Smooth muscle cell (in vitro differentiated cells): ENCODE measurements around the gene SH2D2A. TPM values are rescaled to one million over a fixed set of nuclear protein-coding genes. Genes with fewer than 3 reads are reported as not detected.

Experiments used
- DNase-seq: peaks from one replicate; lab custom pipeline; 2025; ENCODE audit not compliant: unreplicated experiment; lab: John Stamatoyannopoulos, UW
- H2AFZ ChIP-seq: fragments of 200-600 bp; sonication (generic); 2 replicates; pipeline ENCODE4 v1.6.0; 2016; ENCODE audit warnings: antibody characterized with exemption, low read depth, mild to moderate bottlenecking
- H3F3A ChIP-seq: fragments of 200-600 bp; sonication (generic); 2 replicates; pipeline ENCODE4 v1.6.0; 2017; ENCODE audit warnings: antibody characterized with exemption, low read depth
- H3K27ac ChIP-seq: fragments of 200-600 bp; sonication (generic); 2 replicates; pipeline ENCODE4 v1.5.1; 2016; ENCODE audit warnings: low read depth, mild to moderate bottlenecking
- H3K27me3 ChIP-seq: fragments of 200-600 bp; sonication (generic); 2 replicates; pipeline ENCODE4 v1.6.1; 2016; ENCODE audit warnings: low read depth, mild to moderate bottlenecking
- H3K36me3 ChIP-seq: fragments of 200-600 bp; sonication (generic); 2 replicates; pipeline ENCODE4 v1.5.1; 2016; ENCODE audit warnings: low read depth
- H3K4me1 ChIP-seq: fragments of 200-600 bp; sonication (generic); 2 replicates; pipeline ENCODE4 v1.5.1; 2016; ENCODE audit warnings: low read depth
- H3K4me2 ChIP-seq: fragments of 200-600 bp; sonication (generic); 2 replicates; pipeline ENCODE4 v1.6.0; 2016; ENCODE audit warnings: mild to moderate bottlenecking
- H3K4me3 ChIP-seq: fragments of 200-600 bp; sonication (generic); 2 replicates; pipeline ENCODE4 v1.5.1; 2016; ENCODE audit warnings: mild to moderate bottlenecking
- H3K79me2 ChIP-seq: fragments of 200-600 bp; sonication (generic); 2 replicates; pipeline ENCODE4 v1.6.0; 2016; ENCODE audit warnings: low read depth, mild to moderate bottlenecking
- H3K9ac ChIP-seq: fragments of 200-600 bp; sonication (generic); 2 replicates; pipeline ENCODE4 v1.6.0; 2016; ENCODE audit warnings: low read depth
- H3K9me3 ChIP-seq: fragments of 200-600 bp; sonication (generic); replicated peaks from 2 replicates; pipeline ENCODE4 v1.5.1; 2016; ENCODE audit warnings: low read depth
- H4K20me1 ChIP-seq: fragments of 200-600 bp; sonication (generic); 2 replicates; pipeline ENCODE4 v1.6.0; 2016; ENCODE audit warnings: low read depth
- WGBS: methylation state at CpG from one replicate; pipeline ENCODE4 v1.1.7; 2016; ENCODE audit warnings: low lambda C conversion rate; 5-methylcytosine and 5-hydroxymethylcytosine counted together
- polyA plus RNA-seq: library from polyadenylated mRNA; unstranded; fragments of >200 nt; fragmentation: Nextera tagmentation; extraction: Ambion mirVana; gene quantifications from 2 replicates; pipeline ENCODE4 v1.2.1, GENCODE V29; 2016
- total RNA-seq: library from RNA; depleted of rRNA; stranded (reverse); fragments of >200 nt; gene quantifications from 2 replicates; pipeline ENCODE4 v1.2.3, GENCODE V29; 2014
- TF ChIP-seq, protein P1 (sequence below): fragments of 200-600 bp; sonication (generic); IDR thresholded peaks from 2 replicates; pipeline ENCODE4 v1.5.1; 2017; ENCODE audit warnings: borderline replicate concordance, mild to moderate bottlenecking, antibody characterized with exemption; ENCODE audit not compliant: insufficient read depth, poor library complexity, severe bottlenecking

The SH2D2A gene
- total and polyA plus RNA-seq, 2 experiments from 2014 or later: 14.4 to 36.9 TPM

DNA sequence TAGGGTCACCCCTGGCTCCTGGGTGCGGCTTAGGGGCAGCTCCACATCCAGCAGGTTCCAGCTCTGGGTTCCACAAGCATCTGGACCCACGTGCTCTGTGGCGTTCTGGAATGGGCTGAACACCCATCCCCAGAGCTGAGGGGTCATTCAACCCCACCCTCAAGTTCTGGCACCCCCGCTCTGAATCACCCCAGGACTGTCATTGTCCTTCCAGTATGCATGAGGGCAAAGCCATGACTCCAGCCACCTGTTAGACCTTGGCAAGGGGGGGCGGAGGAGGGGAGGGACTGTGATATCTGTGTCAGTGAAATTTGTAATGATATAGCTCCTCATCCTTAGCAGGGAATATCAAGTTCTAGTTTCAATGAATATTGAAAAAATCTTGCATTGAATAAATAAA is 30.0 kb upstream of the SH2D2A start:
- Histone ChIP-seq H3K27ac (no peak overlapping the region), H3K4me3 (no peak overlapping the region), H2AFZ (no peak overlapping the region), H3K9me3 (no peaks in the 10 kb centered on the region), H3K79me2 (no peaks in the 10 kb centered on the region), H3K9ac (no peak overlapping the region), H3F3A (no peaks in the 10 kb centered on the region), H3K4me2 (no peak overlapping the region), H4K20me1 (no peaks in the 10 kb centered on the region), H3K36me3 (no peaks in the 10 kb centered on the region), H3K27me3 (peaks cover 71% of the 10 kb centered on the region), H3K4me1 (peaks cover 15% of the 10 kb centered on the region)
- TF ChIP-seq, protein P1, sequence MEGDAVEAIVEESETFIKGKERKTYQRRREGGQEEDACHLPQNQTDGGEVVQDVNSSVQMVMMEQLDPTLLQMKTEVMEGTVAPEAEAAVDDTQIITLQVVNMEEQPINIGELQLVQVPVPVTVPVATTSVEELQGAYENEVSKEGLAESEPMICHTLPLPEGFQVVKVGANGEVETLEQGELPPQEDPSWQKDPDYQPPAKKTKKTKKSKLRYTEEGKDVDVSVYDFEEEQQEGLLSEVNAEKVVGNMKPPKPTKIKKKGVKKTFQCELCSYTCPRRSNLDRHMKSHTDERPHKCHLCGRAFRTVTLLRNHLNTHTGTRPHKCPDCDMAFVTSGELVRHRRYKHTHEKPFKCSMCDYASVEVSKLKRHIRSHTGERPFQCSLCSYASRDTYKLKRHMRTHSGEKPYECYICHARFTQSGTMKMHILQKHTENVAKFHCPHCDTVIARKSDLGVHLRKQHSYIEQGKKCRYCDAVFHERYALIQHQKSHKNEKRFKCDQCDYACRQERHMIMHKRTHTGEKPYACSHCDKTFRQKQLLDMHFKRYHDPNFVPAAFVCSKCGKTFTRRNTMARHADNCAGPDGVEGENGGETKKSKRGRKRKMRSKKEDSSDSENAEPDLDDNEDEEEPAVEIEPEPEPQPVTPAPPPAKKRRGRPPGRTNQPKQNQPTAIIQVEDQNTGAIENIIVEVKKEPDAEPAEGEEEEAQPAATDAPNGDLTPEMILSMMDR: no peak
- whole genome bisulfite sequencing: 85% methylated on average over 5 of the region's 5 CpGs
- no peak for DNase-seq

DNA sequence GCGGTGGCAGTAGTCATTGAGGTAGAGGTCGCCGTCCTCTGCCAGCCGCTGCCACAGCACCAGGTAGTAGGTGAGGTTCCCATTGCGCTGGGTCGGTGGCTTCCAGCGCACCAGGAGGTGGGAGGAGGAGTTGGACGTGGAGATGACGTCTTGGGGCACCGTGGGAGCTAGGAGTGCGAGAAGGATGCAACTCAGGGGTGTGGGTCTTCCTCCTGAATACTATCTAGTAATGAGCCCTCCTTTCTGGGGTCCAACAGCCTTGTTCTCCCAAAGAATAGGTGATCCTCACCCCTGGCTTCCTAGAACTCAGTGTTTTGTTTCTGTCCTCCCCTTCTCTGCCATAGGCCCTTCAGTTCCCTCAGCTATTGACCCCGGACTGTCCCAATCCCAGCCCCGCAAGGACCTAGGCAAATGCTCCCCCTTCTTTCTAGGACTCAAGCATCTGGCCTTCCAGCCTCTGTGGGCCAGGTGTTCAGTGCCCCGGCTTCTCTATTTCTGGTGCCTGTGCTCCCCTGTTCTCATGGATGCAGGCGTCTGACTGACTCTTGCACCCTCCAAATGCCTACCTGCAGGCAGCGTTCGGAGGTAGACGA is 29.4 kb upstream of the SH2D2A start:
- Histone ChIP-seq H3K9me3 (no peaks in the 10 kb centered on the region), H4K20me1 (no peaks in the 10 kb centered on the region), H3K36me3 (no peaks in the 10 kb centered on the region), H3K4me1 (peaks cover 15% of the 10 kb centered on the region), H2AFZ (no peak overlapping the region), H3K27ac (no peak overlapping the region), H3K9ac (no peak overlapping the region), H3K4me2 (no peak overlapping the region), H3K27me3 (peaks cover 71% of the 10 kb centered on the region), H3F3A (no peaks in the 10 kb centered on the region), H3K79me2 (no peaks in the 10 kb centered on the region), H3K4me3 (no peak overlapping the region)
- WGBS: 44% methylated on average over 18 of the region's 18 CpGs
- no peak for DNase-seq
- TF ChIP-seq, protein P1: no peak

DNA sequence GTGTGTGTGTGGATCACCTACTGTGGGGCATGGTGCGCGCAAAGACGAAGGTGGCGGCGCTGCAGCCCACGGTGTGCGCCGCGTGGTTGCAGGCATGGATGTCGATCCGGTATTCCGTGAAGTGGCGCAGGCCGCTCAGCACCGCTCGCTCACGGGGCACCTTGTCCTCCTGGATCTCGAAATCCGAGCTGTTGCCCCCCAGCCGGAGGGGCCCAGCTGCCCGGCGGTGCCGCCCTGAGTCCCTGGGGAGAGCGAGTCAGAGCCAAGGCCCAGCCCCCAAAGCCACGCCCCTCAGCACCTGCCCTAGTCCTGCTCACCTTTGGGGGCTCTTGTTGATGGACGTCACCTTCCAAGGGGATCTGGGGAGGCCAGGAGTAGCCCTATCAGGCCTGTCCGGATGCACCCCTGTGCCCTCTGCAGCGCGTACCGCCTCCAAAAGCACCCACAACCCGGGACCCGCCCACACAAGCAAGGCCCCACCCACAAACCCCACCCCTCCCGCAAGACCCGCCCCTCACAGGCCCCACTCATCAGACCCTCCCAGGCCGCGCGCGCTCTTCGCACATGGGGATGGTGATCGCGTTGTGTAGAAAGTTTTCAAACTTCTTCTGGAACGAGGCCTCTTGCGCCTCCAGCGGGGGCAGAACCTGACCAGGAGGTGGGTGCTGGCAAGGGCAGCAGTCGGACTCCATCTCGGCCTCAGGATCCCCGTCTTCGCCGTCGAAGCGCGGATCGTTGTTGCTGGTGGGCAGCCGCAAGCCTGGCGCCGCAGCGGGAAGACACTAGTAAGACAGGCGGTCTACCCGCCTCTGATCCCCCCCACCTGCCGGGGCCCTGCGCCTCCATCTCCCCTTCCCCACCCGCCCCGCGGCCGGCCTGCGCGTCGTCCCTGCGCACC is 28.7 kb upstream of the SH2D2A start:
- peak overlapping the region; percentile 44 for H3K4me2 ChIP-seq
- WGBS: 9% methylated on average over 59 of the region's 69 CpGs
- H2AFZ ChIP-seq: no peak overlapping the region

More for the DNA sequence above, 28.7 kb upstream of the SH2D2A start:
- TF ChIP-seq, protein P1: no peak
- no peak overlapping the region for H3K27ac ChIP-seq
- H3K9me3 ChIP-seq: no peaks in the 10 kb centered on the region
- H3K27me3 ChIP-seq: peaks cover 71% of the 10 kb centered on the region
- no peaks in the 10 kb centered on the region for H3F3A ChIP-seq
- no peak overlapping the region for H3K4me3 ChIP-seq
- peaks cover 15% of the 10 kb centered on the region for H3K4me1 ChIP-seq
- DNase-seq: no peak
- no peak overlapping the region for H3K9ac ChIP-seq
- H3K36me3 ChIP-seq: no peaks in the 10 kb centered on the region
- H4K20me1 ChIP-seq: no peaks in the 10 kb centered on the region
- H3K79me2 ChIP-seq: no peaks in the 10 kb centered on the region
